Measurements from ENCODE around the gene RTN4RL1.

GRCh38 chr17:1894753-1895339 is 130.3 kb downstream of the RTN4RL1 start:
- TF ChIP-seq CTCF (IDR thresholded peaks at IDR 0.05; ENCODE audit: insufficient read depth, low read length, poor library complexity, severe bottlenecking) = no peak
- no peak for TF ChIP-seq EZH2phosphoT487 (conservative IDR thresholded peaks at IDR 0.05; ENCODE audit: low read length)

Measured in SU-DHL-6 (cell line).